K562 (cell line): ENCODE data around the gene RHOBTB3. TPM values are rescaled to one million over a fixed set of nuclear protein-coding genes. Genes with fewer than 3 reads are reported as not detected.

Experiments used
- AFF4 ChIP-seq: sonication (generic); formaldehyde crosslinking; IDR thresholded peaks from 2 replicates; pipeline ENCODE4 v1.8.0; 2023; ENCODE audit warnings: mild to moderate bottlenecking, missing genetic modification reagents
- CHCHD3 ChIP-seq: fragments of 250-450 bp; sonication (Bioruptor Pico); IDR thresholded peaks from 2 replicates; pipeline ENCODE4 v2.1.2; 2022; ENCODE audit warnings: mild to moderate bottlenecking
- ERF ChIP-seq: fragments of 450-650 bp; formaldehyde crosslinking; IDR thresholded peaks from 2 replicates; pipeline ENCODE4 v1.4.0; 2020; ENCODE audit warnings: mild to moderate bottlenecking, mixed read lengths
- FIP1L1 ChIP-seq: fragments of 200-400 bp; formaldehyde crosslinking; IDR thresholded peaks from 2 replicates; pipeline ENCODE4 v1.6.1; 2018; ENCODE audit warnings: mild to moderate bottlenecking, low read depth, low read length; ENCODE audit not compliant: poor library complexity, severe bottlenecking
- MTA1 ChIP-seq: fragments of 450-650 bp; IDR thresholded peaks from 2 replicates; pipeline ENCODE4 v1.6.1; 2017; ENCODE audit warnings: borderline replicate concordance
- PHF8 ChIP-seq: fragments of 200-600 bp; sonication (generic); IDR thresholded peaks from 2 replicates; pipeline ENCODE4 v1.6.1; 2012; ENCODE audit warnings: mixed run types, mild to moderate bottlenecking, inconsistent platforms, low read length, moderate library complexity, borderline replicate concordance
- PRDM10 ChIP-seq: fragments of 450-650 bp; IDR thresholded peaks from 2 replicates; pipeline ENCODE4 v1.6.1; 2018; ENCODE audit not compliant: partially characterized antibody
- RFX1 ChIP-seq: fragments of 450-650 bp; IDR thresholded peaks from 2 replicates; pipeline ENCODE4 v1.6.1; 2016; ENCODE audit warnings: mild to moderate bottlenecking, moderate library complexity
- SMAD1 ChIP-seq: fragments of 150-350 bp; IDR thresholded peaks from 2 replicates; pipeline ENCODE4 v1.6.1; 2014; ENCODE audit warnings: low read length, low read depth; ENCODE audit not compliant: partially characterized antibody
- SMARCB1 ChIP-seq: IDR thresholded peaks from 2 replicates; pipeline ENCODE4 v1.6.1; 2011; ENCODE audit warnings: improper control_type of control experiment, low read depth; ENCODE audit not compliant: insufficient read length
- TBP ChIP-seq: optimal IDR thresholded peaks from 2 replicates; pipeline ENCODE3; 2011; ENCODE audit warnings: low read depth, low read length, improper control_type of control experiment
- UBTF ChIP-seq, 2 experiments: IDR thresholded peaks; 2 replicates each; pipeline ENCODE4 v1.6.1; 2012; ENCODE audit warnings: improper control_type of control experiment in 2 of 2, low read depth in 2 of 2, low read length in 2 of 2, borderline replicate concordance in 1 of 2
- YY1 ChIP-seq, 3 experiments: IDR thresholded peaks; 2 replicates each; pipeline ENCODE4 v1.6.1; 2011; ENCODE audit warnings: low read length in 2 of 3, mild to moderate bottlenecking in 2 of 3, moderate library complexity in 2 of 3, borderline replicate concordance in 1 of 3, control low read depth in 1 of 3, low read depth in 1 of 3; ENCODE audit not compliant: insufficient read depth in 3 of 3, insufficient replicate concordance in 2 of 3, control insufficient read depth in 1 of 3, insufficient read length in 1 of 3; ENCODE audit errors: extremely low read depth in 1 of 3
- ZNF165 ChIP-seq: fragments of 250-450 bp; sonication (Bioruptor Pico); IDR thresholded peaks from 2 replicates; pipeline ENCODE4 v1.4.0; 2020; ENCODE audit warnings: borderline replicate concordance
- polyA plus RNA-seq, 8 experiments: library from polyadenylated mRNA; depleted of rRNA in 4 of 8; stranded (reverse) in 5 of 8; unstranded in 3 of 8; fragments of >200 nt; fragmentation: Nextera tagmentation in 2 of 8; fragmentation: Illumina TruSeq in 1 of 8; extraction: Ambion mirVana in 2 of 8; extraction: Trizol in 1 of 8; gene quantifications; 2 replicates each; pipeline versions ENCODE4 v1.2.1 to v1.2.3, GENCODE V29; 2011 to 2014; ENCODE audit warnings: inconsistent platforms in 1 of 8, missing spikeins in 1 of 8
- total RNA-seq, 7 experiments: library from RNA; depleted of rRNA in 6 of 7; stranded (reverse); fragments of >200 nt in 6 of 7; fragmentation: Illumina TruSeq in 2 of 7; extraction: Trizol in 2 of 7; gene quantifications; 2 replicates each; pipeline versions ENCODE4 v1.2.1 to v1.2.3, GENCODE V29; 2011 to 2021; ENCODE audit warnings: low replicate concordance in 1 of 7

RHOBTB3 gene
- total and polyA plus RNA-seq, 9 of the 15 experiments (the other 6 are each of a cell fraction or from before 2014, with no cell fraction given): 39.7 to 143 (median 115) TPM

- peak; percentile 92 for TF ChIP-seq PRDM10
- TF ChIP-seq FIP1L1: no peak
- TF ChIP-seq UBTF (IDR thresholded peaks at IDR 0.05; ENCODE audit: borderline replicate concordance in 1 of 2, low read depth in 2 of 2, low read length in 2 of 2): 0 out of 4 replicates have a peak, but pooled peaks of 1 of the 2 experiments have one; percentile 17
- TF ChIP-seq MTA1: 0 out of 2 replicates have a peak, but pooled peaks have one; percentile 20
- no peak for TF ChIP-seq ERF
- TF ChIP-seq YY1 (IDR thresholded peaks at IDR 0.05; ENCODE audit: borderline replicate concordance in 1 of 3, control insufficient read depth in 1 of 3, extremely low read depth in 1 of 3, insufficient read depth in 3 of 3, insufficient read length in 1 of 3, insufficient replicate concordance in 2 of 3, low read depth in 1 of 3, low read length in 2 of 3): peak in 1 of 3 experiments; percentile 41
- TF ChIP-seq ZNF165 (CRISPR knock-in tag): no peak
- peak; percentile 21 for TF ChIP-seq SMAD1
- TF ChIP-seq CHCHD3 (CRISPR knock-in tag): no peak
- TF ChIP-seq SMARCB1: no peak
- TF ChIP-seq AFF4 (CRISPR knock-in tag): peak; percentile 90; the same call in 1 of the 2 replicates
- peak; percentile 55 for TF ChIP-seq PHF8
- TF ChIP-seq TBP: peak; percentile 21
- peak; percentile 38; the same call in 1 of the 2 replicates for TF ChIP-seq RFX1
Observed at GRCh38 chr5:95711501-95712346, 19.4 kb upstream of the RHOBTB3 start (continued).
